ENCODE measurements around the gene SLC2A6.

The SLC2A6 gene

DNA sequence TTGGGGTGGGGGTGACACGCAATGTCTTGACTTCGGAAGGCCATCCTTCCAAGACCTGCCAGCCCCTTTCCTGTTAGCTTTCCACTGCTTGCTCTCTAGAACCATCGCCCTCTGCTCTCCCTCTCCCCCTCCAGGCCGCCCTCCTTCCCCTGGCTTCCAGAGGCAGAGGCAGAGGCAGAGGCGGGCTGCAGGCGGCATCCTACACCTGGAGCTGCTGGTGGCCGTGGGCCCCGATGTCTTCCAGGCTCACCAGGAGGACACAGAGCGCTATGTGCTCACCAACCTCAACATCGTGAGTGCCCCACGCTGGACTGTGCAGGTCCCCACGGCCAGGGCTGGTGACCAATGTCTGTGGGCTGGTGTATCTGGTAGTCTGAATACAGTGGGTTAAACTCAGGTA lies 54.7 kb downstream of the SLC2A6 start:
- no peak for TF ChIP-seq JUND (IDR thresholded peaks at IDR 0.05; ENCODE audit: low read depth)
- no peak for DNase-seq (ENCODE audit: low read depth in 1 of 2, low spot score in 1 of 2)
- in situ Hi-C loops (cut with HindIII; ENCODE audit: low pct_unique_long_range_greater_than_20kb, low sequenced_read_pairs), result no loop called here

DNA sequence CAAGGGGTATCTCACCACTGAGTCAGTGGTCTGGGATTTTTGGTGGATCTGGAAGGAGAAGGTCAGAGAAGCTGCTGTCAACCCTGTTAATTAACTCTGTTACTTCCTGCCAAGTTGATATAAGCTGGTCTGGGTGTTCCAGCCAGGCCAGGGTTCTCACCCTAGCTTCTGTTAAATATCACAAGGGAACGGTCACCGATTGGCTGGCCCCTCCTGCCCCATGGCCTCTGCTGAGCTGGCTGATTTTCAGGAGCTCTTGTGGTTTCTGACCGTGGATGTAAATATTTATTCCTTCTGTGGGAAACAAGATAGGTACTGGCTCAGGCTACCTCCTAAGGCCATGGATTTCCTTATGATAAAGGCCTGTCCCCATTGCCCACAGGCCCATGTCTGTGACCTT lies 55.7 kb downstream of the SLC2A6 start:
- in situ Hi-C loops (cut with HindIII; ENCODE audit: low pct_unique_long_range_greater_than_20kb, low sequenced_read_pairs), result no loop called here
- no peak for TF ChIP-seq JUND (IDR thresholded peaks at IDR 0.05; ENCODE audit: low read depth)
- no peak for DNase-seq (ENCODE audit: low read depth in 1 of 2, low spot score in 1 of 2)

DNA sequence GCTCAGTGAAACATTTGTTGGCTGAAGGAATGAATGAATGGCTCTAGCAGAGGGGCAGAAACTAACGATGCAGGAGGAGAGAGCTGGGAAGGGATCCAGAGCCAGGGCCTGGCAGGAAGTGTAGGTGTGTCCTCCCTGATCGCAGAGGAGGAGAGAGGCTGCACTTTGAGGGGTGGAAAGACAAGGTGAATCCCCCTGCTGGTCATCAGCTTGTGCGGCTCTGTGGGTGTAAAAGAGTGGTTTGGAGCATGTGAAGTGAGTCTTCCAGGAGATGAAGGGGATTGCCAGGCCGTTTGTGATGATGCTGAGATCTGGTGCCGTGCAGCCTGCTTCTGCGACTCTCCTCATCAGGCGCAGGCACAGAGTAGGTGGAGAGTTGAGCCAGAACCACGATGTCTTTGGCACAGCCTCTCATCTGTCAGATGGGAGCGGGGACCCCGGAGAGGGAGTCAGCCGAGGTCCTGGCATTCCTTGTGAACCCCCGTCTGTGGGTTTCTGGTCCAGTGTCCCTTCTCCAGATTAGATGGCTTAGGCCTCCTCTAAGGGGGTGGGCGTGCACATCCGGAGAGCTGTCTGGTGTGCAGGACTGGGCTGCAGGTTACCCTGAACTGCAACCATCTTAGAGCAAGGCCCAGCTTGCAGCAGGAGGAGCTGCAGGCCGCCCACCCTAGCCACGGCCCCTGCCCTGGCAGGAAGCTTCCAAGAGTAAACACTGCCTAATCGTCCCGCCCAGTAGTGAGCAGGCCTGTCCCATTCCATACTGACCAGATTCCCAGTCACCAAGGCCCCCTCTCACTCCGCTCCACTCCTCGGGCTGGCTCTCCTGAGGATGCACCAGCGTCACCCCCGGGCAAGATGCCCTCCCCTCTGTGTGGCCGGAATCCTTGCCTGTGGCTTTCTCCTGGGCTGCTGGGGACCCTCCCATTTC lies 57.0 kb downstream of the SLC2A6 start, which contains the start of gene ADAMTS13:
ADAMTS13 (plus strand) TSS at position 753 of the 928 bp plus-strand sequence; CDS start at position 830, 77 bp downstream.
- in situ Hi-C loops (cut with HindIII; ENCODE audit: low pct_unique_long_range_greater_than_20kb, low sequenced_read_pairs), result no loop called here
- no peak for TF ChIP-seq JUND (IDR thresholded peaks at IDR 0.05; ENCODE audit: low read depth)
- peak in 1 of 2 experiments; percentile 26 for DNase-seq (ENCODE audit: low read depth in 1 of 2, low spot score in 1 of 2)
